ENCODE results near the gene ASB10. TPM values are rescaled to one million over a fixed set of nuclear protein-coding genes. Genes with fewer than 3 reads are reported as not detected.

Gene ASB10
- polyA plus RNA-seq, 3 donors = not detected

- Histone ChIP-seq H3K27ac (ENCODE audit: low read depth in 1 of 2, low read length in 2 of 2) (no peak overlapping the region), H3K27me3 (ENCODE audit: control insufficient read depth in 2 of 2, insufficient read depth in 2 of 2, low read length in 2 of 2) (peaks cover 0 to 13% of the 10 kb centered on the region in 2 donors), H3K4me2 (replicated peaks; ENCODE audit: extremely low read depth, low read length, poor library complexity, severe bottlenecking) (no peak overlapping the region), H4K20me1 (ENCODE audit: insufficient read depth, low read length) (no peaks in the 10 kb centered on the region), H3K36me3 (replicated peaks in 1 of 2; ENCODE audit: control insufficient read depth in 1 of 2, insufficient read depth in 2 of 2, low read length in 2 of 2) (no peaks in the 10 kb centered on the region), H3K9me3 (replicated peaks in 1 of 2; ENCODE audit: control insufficient read depth in 1 of 2, insufficient read depth in 1 of 2, low read length in 2 of 2) (peaks cover 4 to 15% of the 10 kb centered on the region in 2 donors), H3K4me1 (ENCODE audit: control insufficient read depth in 1 of 2, insufficient read depth in 2 of 2, low read length in 2 of 2) (no peaks in the 10 kb centered on the region), H2AFZ (ENCODE audit: insufficient read depth, low read depth, low read length, poor library complexity, severe bottlenecking) (no peak overlapping the region), H3K4me3 (replicated peaks in 1 of 3; ENCODE audit: low read depth in 2 of 3, low read length in 3 of 3) (no peak overlapping the region), H3K9ac (ENCODE audit: insufficient read depth, low read length, poor library complexity, severe bottlenecking) (no peak overlapping the region), H3K79me2 (ENCODE audit: insufficient read depth, low read length) (no peaks in the 10 kb centered on the region)
- H3K27ac Mint-ChIP-seq = no peak overlapping the region
- peaks cover 10 to 17% (median 14%) of the 10 kb centered on the region in 7 donors for H3K9me3 Mint-ChIP-seq
- intact Hi-C loops (cut with micrococcal nuclease) = no loop called here
- 93% methylated on average over 9 of the region's 9 CpGs for WGBS (ENCODE audit: insufficient coverage)
- peaks cover 4% of the 10 kb centered on the region for H3K4me1 Mint-ChIP-seq
- H3K27me3 Mint-ChIP-seq (ENCODE audit: low read depth in 3 of 3) = peaks cover 11 to 39% (median 13%) of the 10 kb centered on the region in 3 donors
- no peak for DNase-seq
- no peaks in the 10 kb centered on the region for H3K36me3 Mint-ChIP-seq
- no peak for TF ChIP-seq CTCF (IDR thresholded peaks at IDR 0.05)
- H3K4me3 Mint-ChIP-seq = peak overlapping the region in 1 of 2 donors; percentile 32
Observed at GRCh38 chr7:151178236-151178635, 8.8 kb downstream of the ASB10 start.

GRCh38 chr7:151177310-151177709, 9.7 kb downstream of the ASB10 start:
- no peak overlapping the region for H3K27ac Mint-ChIP-seq
- Histone ChIP-seq H3K27me3 (ENCODE audit: control insufficient read depth in 2 of 2, insufficient read depth in 2 of 2, low read length in 2 of 2) (peaks cover 0 to 18% of the 10 kb centered on the region in 2 donors), H3K4me3 (replicated peaks in 1 of 3; ENCODE audit: low read depth in 2 of 3, low read length in 3 of 3) (no peak overlapping the region), H3K36me3 (replicated peaks in 1 of 2; ENCODE audit: control insufficient read depth in 1 of 2, insufficient read depth in 2 of 2, low read length in 2 of 2) (no peaks in the 10 kb centered on the region), H3K9ac (ENCODE audit: insufficient read depth, low read length, poor library complexity, severe bottlenecking) (no peak overlapping the region), H4K20me1 (ENCODE audit: insufficient read depth, low read length) (no peaks in the 10 kb centered on the region), H3K27ac (ENCODE audit: low read depth in 1 of 2, low read length in 2 of 2) (no peak overlapping the region), H2AFZ (ENCODE audit: insufficient read depth, low read depth, low read length, poor library complexity, severe bottlenecking) (no peak overlapping the region), H3K4me2 (replicated peaks; ENCODE audit: extremely low read depth, low read length, poor library complexity, severe bottlenecking) (no peak overlapping the region), H3K79me2 (ENCODE audit: insufficient read depth, low read length) (no peaks in the 10 kb centered on the region), H3K9me3 (replicated peaks in 1 of 2; ENCODE audit: control insufficient read depth in 1 of 2, insufficient read depth in 1 of 2, low read length in 2 of 2) (peaks cover 4 to 18% of the 10 kb centered on the region in 2 donors), H3K4me1 (ENCODE audit: control insufficient read depth in 1 of 2, insufficient read depth in 2 of 2, low read length in 2 of 2) (no peaks in the 10 kb centered on the region)
- peaks cover 14 to 45% (median 15%) of the 10 kb centered on the region in 3 donors for H3K27me3 Mint-ChIP-seq (ENCODE audit: low read depth in 3 of 3)
- TF ChIP-seq CTCF (IDR thresholded peaks at IDR 0.05) = no peak
- H3K36me3 Mint-ChIP-seq = no peaks in the 10 kb centered on the region
- H3K4me1 Mint-ChIP-seq = peaks cover 4% of the 10 kb centered on the region
- H3K4me3 Mint-ChIP-seq = no peak overlapping the region
- no CpG with 5 or more reads among the region's 1 CpG for WGBS (ENCODE audit: insufficient coverage)
- no peak for DNase-seq
- intact Hi-C loops (cut with micrococcal nuclease) = no loop called here
- peaks cover 12 to 26% (median 18%) of the 10 kb centered on the region in 7 donors for H3K9me3 Mint-ChIP-seq

Measured in CD14-positive monocyte (primary cell).